Osteoblast (primary cell): ENCODE data around the gene CTCFL. TPM values are rescaled to one million over a fixed set of nuclear protein-coding genes. Genes with fewer than 3 reads are reported as not detected.

Experiments
- DNase-seq: peaks from one replicate; pipeline ENCODE4 v3.0.0; 2011; ENCODE audit warnings: low spot score, mixed read lengths; ENCODE audit not compliant: insufficient read length; ENCODE audit errors: missing footprints
- H2AFZ ChIP-seq: 2 replicates; pipeline ENCODE4 v1.6.0; 2011; ENCODE audit warnings: mild to moderate bottlenecking, low read length
- H3K27ac ChIP-seq: 2 replicates; pipeline ENCODE4 v1.5.1; 2011; ENCODE audit warnings: mild to moderate bottlenecking, low read depth, low read length, moderate library complexity
- H3K27me3 ChIP-seq: 2 replicates; pipeline ENCODE4 v1.6.0; 2012; ENCODE audit warnings: mild to moderate bottlenecking, control low read depth, inconsistent platforms, low read length, moderate library complexity; ENCODE audit not compliant: insufficient read depth
- H3K36me3 ChIP-seq: 2 replicates; pipeline ENCODE4 v1.5.1; 2011; ENCODE audit warnings: mild to moderate bottlenecking, low read length, control low read depth, moderate library complexity; ENCODE audit not compliant: insufficient read depth
- H3K4me1 ChIP-seq: 2 replicates; pipeline ENCODE4 v1.5.1; 2011; ENCODE audit warnings: mild to moderate bottlenecking, low read length, control low read depth, moderate library complexity; ENCODE audit not compliant: insufficient read depth
- H3K4me2 ChIP-seq: 2 replicates; pipeline ENCODE4 v1.6.0; 2011; ENCODE audit warnings: mild to moderate bottlenecking, low read length; ENCODE audit not compliant: insufficient read depth
- H3K4me3 ChIP-seq: fragments of 200-600 bp; sonication (generic); 3 replicates; pipeline ENCODE4 v1.5.1; 2012; ENCODE audit warnings: mild to moderate bottlenecking, low read length, inconsistent platforms; ENCODE audit not compliant: insufficient read depth
- H3K79me2 ChIP-seq: 2 replicates; pipeline ENCODE4 v1.6.0; 2012; ENCODE audit warnings: mild to moderate bottlenecking, low read length, control low read depth, inconsistent platforms; ENCODE audit not compliant: insufficient read depth
- H3K9me3 ChIP-seq: 2 replicates; pipeline ENCODE4 v1.5.1; 2011; ENCODE audit warnings: low read depth, low read length, control low read depth
- H4K20me1 ChIP-seq: 2 replicates; pipeline ENCODE4 v1.6.0; 2012; ENCODE audit warnings: mild to moderate bottlenecking, low read length, control low read depth; ENCODE audit not compliant: insufficient read depth
- CTCF ChIP-seq: IDR thresholded peaks from 2 replicates; pipeline ENCODE4 v1.5.1; 2011; ENCODE audit warnings: mild to moderate bottlenecking, low read depth, low read length, moderate library complexity; ENCODE audit errors: extremely low read depth
- total RNA-seq: library from RNA; depleted of rRNA; stranded (reverse); fragments of >200 nt; gene quantifications from 2 replicates; pipeline ENCODE4 v1.2.3, GENCODE V29; 2012

The CTCFL gene
- total RNA-seq, 1 donor, result not detected

- no peaks in the 10 kb centered on the region for H3K27me3 ChIP-seq
- H3K4me2 ChIP-seq, result no peak overlapping the region
- no peak overlapping the region for H2AFZ ChIP-seq
- no peaks in the 10 kb centered on the region for H3K4me1 ChIP-seq
- no peak for TF ChIP-seq CTCF
- DNase-seq, result no peak
- H4K20me1 ChIP-seq, result no peaks in the 10 kb centered on the region
- H3K79me2 ChIP-seq, result no peaks in the 10 kb centered on the region
- no peaks in the 10 kb centered on the region for H3K9me3 ChIP-seq
- H3K4me3 ChIP-seq, result no peak overlapping the region
- H3K27ac ChIP-seq, result no peak overlapping the region
- H3K36me3 ChIP-seq, result no peaks in the 10 kb centered on the region
Measured at GRCh38 chr20:57458400-57459160, 66.4 kb downstream of the CTCFL start.

GRCh38 chr20:57457243-57458095 lies 67.5 kb downstream of the CTCFL start:
- no peak for TF ChIP-seq CTCF
- no peak overlapping the region for H3K4me3 ChIP-seq
- no peak overlapping the region for H2AFZ ChIP-seq
- H4K20me1 ChIP-seq, result no peaks in the 10 kb centered on the region
- H3K9me3 ChIP-seq, result no peaks in the 10 kb centered on the region
- no peak for DNase-seq
- no peaks in the 10 kb centered on the region for H3K79me2 ChIP-seq
- H3K27ac ChIP-seq, result no peak overlapping the region
- H3K27me3 ChIP-seq, result no peaks in the 10 kb centered on the region
- no peaks in the 10 kb centered on the region for H3K36me3 ChIP-seq
- H3K4me1 ChIP-seq, result no peaks in the 10 kb centered on the region
- no peak overlapping the region for H3K4me2 ChIP-seq

- Histone ChIP-seq H3K27ac (no peak overlapping the region), H3K27me3 (peaks cover 3% of the 10 kb centered on the region), H3K4me1 (no peaks in the 10 kb centered on the region), H2AFZ (no peak overlapping the region), H3K79me2 (no peaks in the 10 kb centered on the region), H3K4me3 (no peak overlapping the region), H3K4me2 (no peak overlapping the region), H3K9me3 (no peaks in the 10 kb centered on the region), H3K36me3 (no peaks in the 10 kb centered on the region), H4K20me1 (no peaks in the 10 kb centered on the region)
- no peak for TF ChIP-seq CTCF
- DNase-seq, result no peak
Measured at GRCh38 chr20:57456116-57456515, 68.8 kb downstream of the CTCFL start.

- DNase-seq, result no peak
- no peaks in the 10 kb centered on the region for H3K36me3 ChIP-seq
- no peak overlapping the region for H3K4me2 ChIP-seq
- no peak for TF ChIP-seq CTCF
- H4K20me1 ChIP-seq, result no peaks in the 10 kb centered on the region
- no peaks in the 10 kb centered on the region for H3K79me2 ChIP-seq
- H3K4me1 ChIP-seq, result no peaks in the 10 kb centered on the region
- no peaks in the 10 kb centered on the region for H3K9me3 ChIP-seq
- peaks cover 3% of the 10 kb centered on the region for H3K27me3 ChIP-seq
- no peak overlapping the region for H3K4me3 ChIP-seq
- no peak overlapping the region for H3K27ac ChIP-seq
- no peak overlapping the region for H2AFZ ChIP-seq
Measured at GRCh38 chr20:57455386-57455785, 69.6 kb downstream of the CTCFL start.
